Muscle of leg (tissue), 11 donors: ENCODE results near the gene M6PR. TPM values are rescaled to one million over a fixed set of nuclear protein-coding genes. Genes with fewer than 3 reads are reported as not detected.
A peak's percentile ranks its signal among the peaks of the same experiment; 100 is the strongest.
"Not testable (repeated sequence)": the region's sequence is repeated elsewhere in the genome, so short reads cannot be mapped to it uniquely, and the experiment has no call there.

Experiments used
- DNase-seq: peaks from one replicate; pipeline ENCODE4 v3.0.0; 2013
- H3K27ac ChIP-seq: one replicate; pipeline ENCODE4 v1.5.1; 2013; ENCODE audit warnings: mild to moderate bottlenecking, low read length, control low read depth
- H3K27me3 ChIP-seq: one replicate; pipeline ENCODE4 v1.6.1; 2013; ENCODE audit warnings: low read length; ENCODE audit not compliant: control insufficient read depth, insufficient read depth
- H3K36me3 ChIP-seq: one replicate; pipeline ENCODE4 v1.6.1; 2013; ENCODE audit warnings: low read length; ENCODE audit not compliant: control insufficient read depth, insufficient read depth
- H3K4me1 ChIP-seq: one replicate; pipeline ENCODE4 v1.6.1; 2013; ENCODE audit warnings: low read length; ENCODE audit not compliant: control insufficient read depth, insufficient read depth
- H3K4me3 ChIP-seq: one replicate; pipeline ENCODE4 v1.5.1; 2013; ENCODE audit warnings: low read length, control low read depth
- H3K9me3 ChIP-seq: replicated peaks from 2 replicates; pipeline ENCODE4 v1.6.1; 2013; ENCODE audit warnings: low read depth, low read length; ENCODE audit not compliant: control insufficient read depth
- WGBS: methylation state at CpG from one replicate; pipeline ENCODE4 v1.1.5; 2013; ENCODE audit warnings: missing lambda C conversion rate; ENCODE audit not compliant: insufficient coverage; 5-methylcytosine and 5-hydroxymethylcytosine counted together
- polyA plus RNA-seq, 8 donors: library from polyadenylated mRNA; unstranded; fragments of 120-200 nt; gene quantifications; one replicate each; pipeline versions ENCODE4 v1.2.1 to v1.2.3, GENCODE V29; 2013; ENCODE audit warnings: inconsistent platforms in 1 of 8, low replicate concordance in 1 of 8; ENCODE audit not compliant: insufficient read length in 8 of 8, insufficient read depth in 1 of 8
- total RNA-seq: library from RNA; stranded (reverse); fragments of 120-200 nt; gene quantifications from one replicate; pipeline ENCODE4 v1.2.4, GENCODE V29; 2013

Gene M6PR
- total and polyA plus RNA-seq, 9 donors: 74.9 to 127 (median 110) TPM

GRCh38 chr12:8914716-8915526 lies 34.5 kb downstream of the M6PR start:
- peaks cover 9% of the 10 kb centered on the region for H3K4me1 ChIP-seq
- H3K27me3 ChIP-seq: no peaks in the 10 kb centered on the region
- H3K27ac ChIP-seq: peak overlapping the region; percentile 75
- 2% methylated on average over 27 of the region's 35 CpGs for WGBS
- DNase-seq: peak; percentile 72
- no peaks in the 10 kb centered on the region for H3K9me3 ChIP-seq
- peaks cover 7% of the 10 kb centered on the region for H3K36me3 ChIP-seq
- peak overlapping the region; percentile 76 for H3K4me3 ChIP-seq

- not testable (repeated sequence) for H3K36me3 ChIP-seq, H3K9me3 ChIP-seq, H3K27me3 ChIP-seq, H3K4me1 ChIP-seq
- WGBS: 0% methylated on average over 4 of the region's 57 CpGs
- peak; percentile 94 for DNase-seq
- Histone ChIP-seq H3K27ac (peak within 1 kb of the TSS; percentile 99), H3K4me3 (peak within 1 kb of the TSS; percentile 83)
These were observed 35.3 kb downstream of the M6PR start, which contains the start of gene PHC1 for GRCh38 chr12:8914033-8914715. Gene PHC1, plus strand, starts transcription at chr12:8914509. Its CDS starts 3,169 bp downstream, at chr12:8917678.

GRCh38 chr12:8913702-8914032 lies 35.8 kb downstream of the M6PR start:
- 3% methylated on average over 2 of the region's 6 CpGs for WGBS
- DNase-seq: no peak
- no peaks in the 10 kb centered on the region for H3K9me3 ChIP-seq
- H3K27me3 ChIP-seq: no peaks in the 10 kb centered on the region
- peaks cover 9% of the 10 kb centered on the region for H3K4me1 ChIP-seq
- H3K27ac ChIP-seq: peak overlapping the region; percentile 99
- peak overlapping the region; percentile 83 for H3K4me3 ChIP-seq
- no peaks in the 10 kb centered on the region for H3K36me3 ChIP-seq

GRCh38 chr12:8912914-8913313 lies 36.5 kb downstream of the M6PR start:
- Histone ChIP-seq H3K4me1 (peaks cover 9% of the 10 kb centered on the region), H3K4me3 (no peak overlapping the region), H3K36me3 (no peaks in the 10 kb centered on the region), H3K27me3 (no peaks in the 10 kb centered on the region), H3K27ac (peak overlapping the region; percentile 99), H3K9me3 (no peaks in the 10 kb centered on the region)
- DNase-seq: peak; percentile 19
- 26% methylated on average over 8 of the region's 9 CpGs for WGBS

GRCh38 chr12:8911606-8912268 lies 37.7 kb downstream of the M6PR start:
- no peak for DNase-seq
- no peak overlapping the region for H3K4me3 ChIP-seq
- H3K9me3 ChIP-seq: no peaks in the 10 kb centered on the region
- H3K27ac ChIP-seq: no peak overlapping the region
- peaks cover 11% of the 10 kb centered on the region for H3K4me1 ChIP-seq
- H3K27me3 ChIP-seq: no peaks in the 10 kb centered on the region
- WGBS: no CpG with 5 or more reads among the region's 3 CpGs
- H3K36me3 ChIP-seq: no peaks in the 10 kb centered on the region

- H3K4me3 ChIP-seq: no peak overlapping the region
- H3K9me3 ChIP-seq: no peaks in the 10 kb centered on the region
- no peaks in the 10 kb centered on the region for H3K27me3 ChIP-seq
- no peak for DNase-seq
- no peaks in the 10 kb centered on the region for H3K36me3 ChIP-seq
- peaks cover 5% of the 10 kb centered on the region for H3K4me1 ChIP-seq
- 75% methylated on average over 3 of the region's 5 CpGs for WGBS
- no peak overlapping the region for H3K27ac ChIP-seq
These were observed 39.7 kb downstream of the M6PR start for GRCh38 chr12:8909752-8910151.

GRCh38 chr12:8907513-8907912 lies 41.9 kb downstream of the M6PR start:
- no peak overlapping the region for H3K4me3 ChIP-seq
- no peaks in the 10 kb centered on the region for H3K27me3 ChIP-seq
- no CpG with 5 or more reads among the region's 3 CpGs for WGBS
- peaks cover 2% of the 10 kb centered on the region for H3K4me1 ChIP-seq
- H3K9me3 ChIP-seq: no peaks in the 10 kb centered on the region
- H3K36me3 ChIP-seq: no peaks in the 10 kb centered on the region
- DNase-seq: no peak
- no peak overlapping the region for H3K27ac ChIP-seq

- DNase-seq: no peak
- no peak overlapping the region for H3K27ac ChIP-seq
- H3K4me1 ChIP-seq: peaks cover 2% of the 10 kb centered on the region
- WGBS: 94% methylated on average over 5 of the region's 16 CpGs
- H3K4me3 ChIP-seq: no peak overlapping the region
- no peaks in the 10 kb centered on the region for H3K9me3 ChIP-seq
- no peaks in the 10 kb centered on the region for H3K36me3 ChIP-seq
- H3K27me3 ChIP-seq: no peaks in the 10 kb centered on the region
These were observed 42.9 kb downstream of the M6PR start for GRCh38 chr12:8906266-8907180.

GRCh38 chr12:8905546-8905945 lies 43.9 kb downstream of the M6PR start:
- no peaks in the 10 kb centered on the region for H3K9me3 ChIP-seq
- H3K27ac ChIP-seq: no peak overlapping the region
- H3K36me3 ChIP-seq: no peaks in the 10 kb centered on the region
- H3K27me3 ChIP-seq: no peaks in the 10 kb centered on the region
- no CpG with 5 or more reads among the region's 10 CpGs for WGBS
- peak; percentile 31 for DNase-seq
- H3K4me1 ChIP-seq: peaks cover 2% of the 10 kb centered on the region
- no peak overlapping the region for H3K4me3 ChIP-seq
